PC-9 (cell line): ENCODE measurements around the gene SSBP4.

Experiments
- CTCF ChIP-seq: fragments of 200-600 bp; sonication (generic); conservative IDR thresholded peaks from 2 replicates; pipeline ENCODE4 v1.6.1; 2017; ENCODE audit warnings: mixed run types, antibody characterized with exemption, mild to moderate bottlenecking, moderate library complexity
- EZH2 ChIP-seq: fragments of 200-600 bp; sonication (generic); IDR thresholded peaks from 2 replicates; pipeline ENCODE4 v1.8.0; 2017; ENCODE audit warnings: antibody characterized with exemption, low read depth

GRCh38 chr19:18441804-18442788 lies 22.9 kb downstream of the SSBP4 start:
- no peak for TF ChIP-seq CTCF
- no peak for TF ChIP-seq EZH2
